Chondrocyte (in vitro differentiated cells): ENCODE measurements around the gene RAB5B. TPM values are rescaled to one million over a fixed set of nuclear protein-coding genes. Genes with fewer than 3 reads are reported as not detected.

Experiments used
- DNase-seq: peaks from one replicate; pipeline ENCODE4 v3.0.0; 2021; ENCODE audit warnings: mixed read lengths, low spot score
- H3K27ac Mint-ChIP-seq: one replicate; pipeline ENCODE4 v1.8.0; 2021; ENCODE audit warnings: mild to moderate bottlenecking, moderate library complexity, mixed read lengths; ENCODE audit not compliant: unreplicated experiment
- H3K27me3 Mint-ChIP-seq: 2 replicates; pipeline ENCODE4 v1.8.0; 2021; ENCODE audit warnings: low read depth, mixed read lengths
- H3K36me3 Mint-ChIP-seq: 2 replicates; pipeline ENCODE4 v1.8.0; 2021; ENCODE audit warnings: low read depth, mixed read lengths
- H3K4me1 Mint-ChIP-seq: 2 replicates; pipeline ENCODE4 v1.8.0; 2021; ENCODE audit warnings: low read depth, mild to moderate bottlenecking, mixed read lengths
- H3K4me3 Mint-ChIP-seq: one replicate; pipeline ENCODE4 v1.8.0; 2021; ENCODE audit warnings: mild to moderate bottlenecking, moderate library complexity, mixed read lengths; ENCODE audit not compliant: unreplicated experiment
- H3K9me3 Mint-ChIP-seq: 2 replicates; pipeline ENCODE4 v1.8.0; 2021; ENCODE audit warnings: low read depth, mixed read lengths
- total RNA-seq: library from RNA; stranded (reverse); gene quantifications from 3 replicates; pipeline ENCODE4 v1.2.1, GENCODE V29; 2021
- TF ChIP-seq, protein P1 (sequence below): fragments of 200-600 bp; sonication (generic); IDR thresholded peaks from 2 replicates; pipeline ENCODE4 v1.5.0; 2021; ENCODE audit warnings: antibody characterized with exemption, mild to moderate bottlenecking, moderate library complexity

RAB5B gene
- total RNA-seq, 1 donor from 2014 or later = 105 TPM

- TF ChIP-seq, protein P1, sequence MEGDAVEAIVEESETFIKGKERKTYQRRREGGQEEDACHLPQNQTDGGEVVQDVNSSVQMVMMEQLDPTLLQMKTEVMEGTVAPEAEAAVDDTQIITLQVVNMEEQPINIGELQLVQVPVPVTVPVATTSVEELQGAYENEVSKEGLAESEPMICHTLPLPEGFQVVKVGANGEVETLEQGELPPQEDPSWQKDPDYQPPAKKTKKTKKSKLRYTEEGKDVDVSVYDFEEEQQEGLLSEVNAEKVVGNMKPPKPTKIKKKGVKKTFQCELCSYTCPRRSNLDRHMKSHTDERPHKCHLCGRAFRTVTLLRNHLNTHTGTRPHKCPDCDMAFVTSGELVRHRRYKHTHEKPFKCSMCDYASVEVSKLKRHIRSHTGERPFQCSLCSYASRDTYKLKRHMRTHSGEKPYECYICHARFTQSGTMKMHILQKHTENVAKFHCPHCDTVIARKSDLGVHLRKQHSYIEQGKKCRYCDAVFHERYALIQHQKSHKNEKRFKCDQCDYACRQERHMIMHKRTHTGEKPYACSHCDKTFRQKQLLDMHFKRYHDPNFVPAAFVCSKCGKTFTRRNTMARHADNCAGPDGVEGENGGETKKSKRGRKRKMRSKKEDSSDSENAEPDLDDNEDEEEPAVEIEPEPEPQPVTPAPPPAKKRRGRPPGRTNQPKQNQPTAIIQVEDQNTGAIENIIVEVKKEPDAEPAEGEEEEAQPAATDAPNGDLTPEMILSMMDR = no peak
- H3K27ac Mint-ChIP-seq = peak overlapping the region; percentile 68
- peaks cover 1% of the 10 kb centered on the region for H3K36me3 Mint-ChIP-seq
- no peak overlapping the region for H3K4me3 Mint-ChIP-seq
- no peaks in the 10 kb centered on the region for H3K27me3 Mint-ChIP-seq
- no peaks in the 10 kb centered on the region for H3K9me3 Mint-ChIP-seq
- H3K4me1 Mint-ChIP-seq = peaks cover 27% of the 10 kb centered on the region
- no peak for DNase-seq
Measured at GRCh38 chr12:55970775-55971174, 3.1 kb upstream of the RAB5B start.

- H3K4me3 Mint-ChIP-seq = no peak overlapping the region
Measured at GRCh38 chr12:55972042-55972441, 1.8 kb upstream of the RAB5B start.

GRCh38 chr12:55972456-55972855 lies 1.4 kb upstream of the RAB5B start:
- no peak for DNase-seq
- Mint-ChIP-seq H3K36me3 (peaks cover 1% of the 10 kb centered on the region), H3K4me3 (no peak overlapping the region), H3K9me3 (no peaks in the 10 kb centered on the region), H3K4me1 (peaks cover 21% of the 10 kb centered on the region), H3K27ac (no peak overlapping the region), H3K27me3 (no peaks in the 10 kb centered on the region)
- TF ChIP-seq, protein P1 = no peak

More at GRCh38 chr12:55972042-55972441, 1.8 kb upstream of the RAB5B start:
- Mint-ChIP-seq H3K9me3 (no peaks in the 10 kb centered on the region), H3K36me3 (peaks cover 1% of the 10 kb centered on the region), H3K27me3 (no peaks in the 10 kb centered on the region), H3K27ac (no peak overlapping the region), H3K4me1 (peaks cover 25% of the 10 kb centered on the region)
- TF ChIP-seq, protein P1 = no peak
- DNase-seq = no peak

GRCh38 chr12:55972911-55973598 lies 823 bp upstream of the RAB5B start:
- H3K9me3 Mint-ChIP-seq = no peaks in the 10 kb centered on the region
- peaks cover 15% of the 10 kb centered on the region for H3K4me1 Mint-ChIP-seq
- DNase-seq = peak; percentile 24
- no peak overlapping the region for H3K4me3 Mint-ChIP-seq
- peaks cover 1% of the 10 kb centered on the region for H3K36me3 Mint-ChIP-seq
- H3K27me3 Mint-ChIP-seq = no peaks in the 10 kb centered on the region
- TF ChIP-seq, protein P1 = no peak
- H3K27ac Mint-ChIP-seq = no peak overlapping the region

- peaks cover 19% of the 10 kb centered on the region for H3K4me1 Mint-ChIP-seq
- H3K27me3 Mint-ChIP-seq = no peaks in the 10 kb centered on the region
- no peaks in the 10 kb centered on the region for H3K9me3 Mint-ChIP-seq
- no peak overlapping the region for H3K27ac Mint-ChIP-seq
- TF ChIP-seq, protein P1 = no peak
- peaks cover 8% of the 10 kb centered on the region for H3K36me3 Mint-ChIP-seq
- no peak overlapping the region for H3K4me3 Mint-ChIP-seq
- peak; percentile 91 for DNase-seq
Measured at GRCh38 chr12:55974308-55974730, 441 bp downstream of the RAB5B start.
